HCT116 (cell line): ENCODE results near the gene CBX5. TPM values are rescaled to one million over a fixed set of nuclear protein-coding genes. Genes with fewer than 3 reads are reported as not detected.

Source experiments
- ATAC-seq: fragments of 200-7000 bp; cut with Tn5 transposase; 2 replicates; pipeline ENCODE4 v1.9.1; 2020; ENCODE audit warnings: mild to moderate bottlenecking, moderate library complexity
- BruUV-seq: library from RNA; stranded (reverse); fragments of 400-500 nt; replicated peaks from 2 replicates; lab custom pipeline; 2021; lab: Mats Ljungman, UMichigan
- CTCF ChIA-PET: fragments of 300-600 bp; sonication (Branson Sonifier 250); formaldehyde crosslinking; loops from one replicate; lab custom pipeline; 2021; ENCODE audit warnings: antibody characterized with exemption; lab: Charles Lee
- POLR2A ChIA-PET: fragments of 300-600, 350-600 bp; sonication (Branson Sonifier 250); formaldehyde crosslinking; loops from one replicate; lab custom pipeline; 2021; ENCODE audit warnings: antibody characterized with exemption; lab: Charles Lee
- RAD21 ChIA-PET, 2 experiments: fragments of 300-600 bp; sonication (Branson Sonifier 250); formaldehyde crosslinking; loops; one replicate each; lab custom pipeline; 2023; ENCODE audit warnings: low total read pairs in 2 of 2; ENCODE audit not compliant: uncharacterized antibody in 2 of 2, unreplicated experiment in 2 of 2, low non-redundant PET in 1 of 2; lab: Charles Lee
- DNase-seq: peaks from one replicate; pipeline ENCODE4 v3.0.0-alpha.2; 2010; ENCODE audit warnings: low read depth, low spot score
- H2AFZ ChIP-seq: fragments of 200-600 bp; shearing (Covaris generic), sonication (generic); 2 replicates; pipeline ENCODE4 v1.6.1; 2017; ENCODE audit warnings: low read depth, mixed run types, mixed read lengths, antibody characterized with exemption, low read length; ENCODE audit not compliant: poor library complexity, severe bottlenecking
- H3K27ac ChIP-seq: 2 replicates; pipeline ENCODE4 v1.5.1; 2012; ENCODE audit warnings: low read depth, low read length
- H3K27me3 ChIP-seq: fragments of 200-600 bp; sonication (generic); 2 replicates; pipeline ENCODE4 v1.6.1; 2016; ENCODE audit warnings: mixed run types, low read length, mixed read lengths; ENCODE audit not compliant: insufficient read depth
- H3K36me3 ChIP-seq, 2 experiments: fragments of 200-500 bp in 1 of 2; fragments of 200-600 bp in 1 of 2; sonication (Bioruptor generic) in 1 of 2; sonication (generic) in 1 of 2; 2 replicates each; pipeline versions ENCODE4 v1.5.1 to v1.6.1; 2014 to 2016; ENCODE audit warnings: low read length in 2 of 2, inconsistent platforms in 1 of 2, mixed read lengths in 1 of 2, mixed run types in 1 of 2; ENCODE audit not compliant: insufficient read depth in 2 of 2, control insufficient read depth in 1 of 2
- H3K4me1 ChIP-seq, 2 experiments: fragments of 200-600 bp in 1 of 2; sonication (generic) in 1 of 2; 2 replicates each; pipeline versions ENCODE4 v1.5.1 to v1.6.1; 2012 to 2017; ENCODE audit warnings: low read length in 2 of 2, inconsistent platforms in 1 of 2, mild to moderate bottlenecking in 1 of 2, mixed read lengths in 1 of 2, mixed run types in 1 of 2, moderate library complexity in 1 of 2; ENCODE audit not compliant: insufficient read depth in 2 of 2, control insufficient read depth in 1 of 2
- H3K4me2 ChIP-seq: fragments of 200-600 bp; sonication (generic); 2 replicates; pipeline ENCODE4 v1.6.1; 2017; ENCODE audit warnings: mixed run types, low read length, mixed read lengths
- H3K4me3 ChIP-seq, 2 experiments: fragments of 200-600 bp in 1 of 2; sonication (generic) in 1 of 2; replicated peaks in 1 of 2; 2 replicates each; pipeline ENCODE4 v1.5.1; 2011 to 2016; ENCODE audit warnings: low read length in 2 of 2, control low read depth in 1 of 2, low read depth in 1 of 2, mild to moderate bottlenecking in 1 of 2, mixed read lengths in 1 of 2, mixed run types in 1 of 2
- H3K79me2 ChIP-seq: fragments of 200-600 bp; sonication (generic); 2 replicates; pipeline ENCODE4 v1.6.1; 2017; ENCODE audit warnings: mild to moderate bottlenecking, mixed run types, low read length, moderate library complexity, mixed read lengths; ENCODE audit not compliant: insufficient read depth
- H3K9ac ChIP-seq: fragments of 200-600 bp; sonication (generic); 2 replicates; pipeline ENCODE4 v1.6.1; 2016; ENCODE audit warnings: low read length, mixed read lengths
- H3K9me2 ChIP-seq: fragments of 200-600 bp; sonication (generic), shearing (Covaris generic); 2 replicates; pipeline ENCODE4 v1.6.1; 2017; ENCODE audit warnings: mixed run types, mild to moderate bottlenecking, moderate library complexity; ENCODE audit not compliant: insufficient read depth
- H3K9me3 ChIP-seq, 2 experiments: fragments of 200-500 bp in 1 of 2; fragments of 200-600 bp in 1 of 2; sonication (Bioruptor generic) in 1 of 2; sonication (generic) in 1 of 2; 2 replicates each; pipeline ENCODE4 v1.6.1; 2014 to 2017; ENCODE audit warnings: low read length in 2 of 2, mixed read lengths in 2 of 2, inconsistent platforms in 1 of 2, low read depth in 1 of 2, mild to moderate bottlenecking in 1 of 2, mixed run types in 1 of 2, moderate library complexity in 1 of 2; ENCODE audit not compliant: control insufficient read depth in 1 of 2, insufficient read depth in 1 of 2
- H4K20me1 ChIP-seq: fragments of 200-600 bp; sonication (generic), shearing (Covaris generic); 2 replicates; pipeline ENCODE4 v1.6.1; 2017; ENCODE audit warnings: mixed run types, mild to moderate bottlenecking, moderate library complexity; ENCODE audit not compliant: insufficient read depth
- ATF3 ChIP-seq: IDR thresholded peaks from 2 replicates; pipeline ENCODE4 v1.6.1; 2012
- CBX3 ChIP-seq: IDR thresholded peaks from 2 replicates; pipeline ENCODE4 v1.6.1; 2012; ENCODE audit warnings: low read depth
- CEBPB ChIP-seq: IDR thresholded peaks from 2 replicates; pipeline ENCODE4 v1.6.1; 2012; ENCODE audit warnings: low read depth
- CTCF ChIP-seq, 3 experiments: fragments of 200-600 bp in 1 of 3; sonication (generic) in 1 of 3; IDR thresholded peaks in 2 of 3; conservative IDR thresholded peaks in 1 of 3; 2 replicates each; pipeline ENCODE4 v1.5.1; 2012 to 2017; ENCODE audit warnings: low read depth in 2 of 3, low read length in 2 of 3, antibody characterized with exemption in 1 of 3, borderline replicate concordance in 1 of 3, control low read depth in 1 of 3, mild to moderate bottlenecking in 1 of 3, mixed read lengths in 1 of 3, mixed run types in 1 of 3, moderate library complexity in 1 of 3; ENCODE audit not compliant: insufficient read depth in 1 of 3
- ELF1 ChIP-seq: IDR thresholded peaks from 2 replicates; pipeline ENCODE4 v1.6.1; 2012; ENCODE audit warnings: low read depth, borderline replicate concordance
- EZH2 ChIP-seq: fragments of 200-600 bp; sonication (generic); IDR thresholded peaks from 2 replicates; pipeline ENCODE4 v1.6.1; 2017; ENCODE audit warnings: antibody characterized with exemption, mixed run types
- EZH2phosphoT487 ChIP-seq: fragments of 200-600 bp; IDR thresholded peaks from 2 replicates; pipeline ENCODE4 v1.6.1; 2018; ENCODE audit warnings: antibody characterized with exemption, borderline replicate concordance
- JUND ChIP-seq: IDR thresholded peaks from 2 replicates; pipeline ENCODE4 v1.6.1; 2012
- POLR2AphosphoS5 ChIP-seq: IDR thresholded peaks from 2 replicates; pipeline ENCODE4 v1.6.1; 2011; ENCODE audit warnings: mild to moderate bottlenecking, low read depth, low read length, moderate library complexity
- REST ChIP-seq: IDR thresholded peaks from 2 replicates; pipeline ENCODE4 v1.6.1; 2012; ENCODE audit warnings: low read depth
- SIN3A ChIP-seq: IDR thresholded peaks from 2 replicates; pipeline ENCODE4 v1.6.1; 2012; ENCODE audit warnings: low read depth
- SP1 ChIP-seq: IDR thresholded peaks from 2 replicates; pipeline ENCODE4 v1.6.1; 2012; ENCODE audit warnings: low read depth
- SRF ChIP-seq: IDR thresholded peaks from 2 replicates; pipeline ENCODE4 v1.6.1; 2012; ENCODE audit warnings: low read depth
- YY1 ChIP-seq: IDR thresholded peaks from 2 replicates; pipeline ENCODE4 v1.6.1; 2011; ENCODE audit warnings: low read length, low read depth, moderate library complexity, mild to moderate bottlenecking; ENCODE audit not compliant: insufficient replicate concordance; ENCODE audit errors: extremely low read depth
- ZFX ChIP-seq: fragments of 450-650 bp; IDR thresholded peaks from 2 replicates; pipeline ENCODE4 v1.6.1; 2017
- ZNF274 ChIP-seq: fragments of 200-500 bp; sonication (Bioruptor generic); IDR thresholded peaks from 2 replicates; pipeline ENCODE4 v1.6.1; 2014; ENCODE audit warnings: mild to moderate bottlenecking, low read depth, low read length, inconsistent platforms
- intact Hi-C: fragments of 100-400 bp; cut with micrococcal nuclease; formaldehyde crosslinking; loops from 2 replicates; pipeline ENCODE4 v1.10.0; 2022
- total RNA-seq: library from RNA; stranded (reverse); gene quantifications from one replicate; pipeline ENCODE4 v1.2.1, GENCODE V29; 2021; ENCODE audit not compliant: unreplicated experiment

The CBX5 gene
- total RNA-seq, 1 experiment from 2014 or later: 72.3 TPM

GRCh38 chr12:54304187-54304810 lies 24.4 kb upstream of the CBX5 start:
- no TSS peak for BruUV-seq
- Histone ChIP-seq H3K27ac (no peak overlapping the region), H3K79me2 (no peaks in the 10 kb centered on the region), H3K9me3 (no peaks in the 10 kb centered on the region), H3K27me3 (peaks cover 9% of the 10 kb centered on the region; the same call in 1 of the 2 replicates), H3K36me3 (no peaks in the 10 kb centered on the region), H3K4me2 (peak overlapping the region; percentile 26), H3K4me3 (no peak overlapping the region), H3K9me2 (no peaks in the 10 kb centered on the region), H3K9ac (no peak overlapping the region), H4K20me1 (no peaks in the 10 kb centered on the region), H3K4me1 (peaks cover 44 to 48% of the 10 kb centered on the region in 2 experiments)
- intact Hi-C loops: no loop called here
- ChIA-PET CTCF (interaction anchor here (0.8 kb wide), 1 partner anchor 21 kb away, joined by 3 read pairs; the partner anchor contains the start of gene COPZ1), RAD21 (no interaction called here), POLR2A (no interaction called here)
- ATAC-seq (peak; percentile 32), DNase-seq (no peak)
- TF ChIP-seq POLR2AphosphoS5 (no peak), CEBPB (peak; percentile 90)
- TF ChIP-seq, all 23 proteins: peak for 1
- H2AFZ ChIP-seq: no peak overlapping the region

- intact Hi-C loops: no loop called here
- Histone ChIP-seq H3K79me2 (no peaks in the 10 kb centered on the region), H3K9ac (no peak overlapping the region), H2AFZ (no peak overlapping the region), H3K27me3 (peaks cover 12% of the 10 kb centered on the region; the same call in 1 of the 2 replicates), H3K4me2 (no peak overlapping the region), H3K4me3 (no peak overlapping the region), H3K27ac (no peak overlapping the region), H3K9me2 (no peaks in the 10 kb centered on the region), H3K9me3 (no peaks in the 10 kb centered on the region), H3K4me1 (peaks cover 44 to 48% of the 10 kb centered on the region in 2 experiments), H3K36me3 (no peaks in the 10 kb centered on the region), H4K20me1 (no peaks in the 10 kb centered on the region)
- DNase-seq (no peak), ATAC-seq (no peak)
- ChIA-PET CTCF (no interaction called here), POLR2A (no interaction called here), RAD21 (no interaction called here)
- BruUV-seq: no TSS peak
- TF ChIP-seq SP1 (no peak), YY1 (no peak), CTCF (IDR thresholded peaks at IDR 0.05 in 2 of 3, conservative IDR thresholded peaks at IDR 0.05 in 1 of 3; ENCODE audit: borderline replicate concordance in 1 of 3, insufficient read depth in 1 of 3, low read depth in 2 of 3, low read length in 2 of 3) (no peak), SRF (no peak), REST (no peak), POLR2AphosphoS5 (no peak), EZH2phosphoT487 (no peak), ELF1 (no peak), CBX3 (no peak), SIN3A (no peak), ATF3 (no peak), ZNF274 (no peak), JUND (no peak), EZH2 (no peak), ZFX (no peak)
These were observed 23.7 kb upstream of the CBX5 start for GRCh38 chr12:54303640-54304039.
